Upper lobe of left lung (tissue), 6 donors: ENCODE results near the gene STK39. TPM values are rescaled to one million over a fixed set of nuclear protein-coding genes. Genes with fewer than 3 reads are reported as not detected.

ENCODE experiments used
- ATAC-seq, 2 donors: fragments of 200-7000 bp; cut with Tn5 transposase; one replicate each; pipeline ENCODE4 v1.9.1; 2022; ENCODE audit warnings: mild to moderate bottlenecking in 2 of 2, moderate library complexity in 2 of 2; ENCODE audit not compliant: low FRiP score in 2 of 2
- DNase-seq, 2 donors: peaks; one replicate each; pipeline ENCODE4 v3.0.0-alpha.2; 2019 to 2020
- H3K27ac ChIP-seq, 4 donors: fragments of 200-600 bp; sonication (generic); one replicate each; pipeline ENCODE4 v1.5.1; 2016 to 2019
- H3K27me3 ChIP-seq, 4 donors: fragments of 200-600 bp; sonication (generic); one replicate each; pipeline ENCODE4 v1.5.1; 2017 to 2019
- H3K36me3 ChIP-seq, 4 donors: fragments of 200-600 bp; sonication (generic); one replicate each; pipeline ENCODE4 v1.5.1; 2016 to 2019
- H3K4me1 ChIP-seq, 4 donors: fragments of 200-600 bp; sonication (generic); one replicate each; pipeline ENCODE4 v1.5.1; 2018 to 2019
- H3K4me3 ChIP-seq, 4 donors: fragments of 200-600 bp; sonication (generic); one replicate each; pipeline ENCODE4 v1.5.1; 2017 to 2019; ENCODE audit warnings: mild to moderate bottlenecking in 2 of 4, moderate library complexity in 1 of 4
- H3K9me3 ChIP-seq, 4 donors: fragments of 200-600 bp; sonication (generic); one replicate each; pipeline ENCODE4 v1.5.1; 2018 to 2019
- CTCF ChIP-seq, 6 experiments: fragments of 450-650 bp in 4 of 6; fragments of 200-600 bp in 2 of 6; sonication (generic) in 2 of 6; IDR thresholded peaks; one replicate each; pipeline ENCODE4 v1.5.1; 2016 to 2019; ENCODE audit warnings: antibody characterized with exemption in 6 of 6
- EP300 ChIP-seq, 4 donors: sonication (generic); formaldehyde crosslinking; IDR thresholded peaks; one replicate each; pipeline ENCODE4 v1.5.1; 2017; ENCODE audit warnings: antibody characterized with exemption in 4 of 4, control low read depth in 2 of 4
- POLR2A ChIP-seq, 4 donors: fragments of 450-650 bp; IDR thresholded peaks; one replicate each; pipeline ENCODE4 v1.5.1; 2016 to 2017; ENCODE audit warnings: antibody characterized with exemption in 4 of 4, mild to moderate bottlenecking in 2 of 4
- POLR2AphosphoS5 ChIP-seq, 2 donors: sonication (generic); formaldehyde crosslinking; IDR thresholded peaks; one replicate each; pipeline ENCODE4 v1.5.1; 2017; ENCODE audit warnings: antibody characterized with exemption in 2 of 2
- WGBS, 2 donors: methylation state at CpG; one replicate each; pipeline ENCODE4 v1.1.5; 2017 to 2018; 5-methylcytosine and 5-hydroxymethylcytosine counted together
- total RNA-seq, 6 donors: library from RNA; depleted of rRNA in 4 of 6; stranded (reverse); fragments of >200 nt in 4 of 6; gene quantifications; one replicate each; pipeline versions ENCODE4 v1.1.0 to v1.2.1, GENCODE V29; 2016 to 2021
- donor health status: DM: no; HTN: no; CAD: no; lungs with moderate emphysema.
- donor health status: DM: no; HTN: yes; CAD: no; lungs with severe emphysema.

The STK39 gene
- total RNA-seq, 6 donors from 2014 or later, result 7.9 to 18.8 (median 12.1) TPM

GRCh38 chr2:168189835-168190569 lies 57.4 kb downstream of the STK39 start:
- no peaks in the 10 kb centered on the region for H3K36me3 ChIP-seq
- H3K4me1 ChIP-seq, result peaks cover 3 to 23% (median 14%) of the 10 kb centered on the region in 4 donors
- WGBS, 2 donors, result 86 to 94% methylated on average over 9 of the region's 9 CpGs
- H3K4me3 ChIP-seq, result no peak overlapping the region
- no peaks in the 10 kb centered on the region for H3K9me3 ChIP-seq
- DNase-seq (no peak), ATAC-seq (peak in 1 of 2 donors; percentile 40)
- TF ChIP-seq CTCF (IDR thresholded peaks at IDR 0.05) (no peak), EP300 (IDR thresholded peaks at IDR 0.05) (no peak), POLR2AphosphoS5 (IDR thresholded peaks at IDR 0.05) (no peak), POLR2A (IDR thresholded peaks at IDR 0.05) (no peak)
- no peak overlapping the region for H3K27ac ChIP-seq
- H3K27me3 ChIP-seq, result no peaks in the 10 kb centered on the region

GRCh38 chr2:168188002-168188401 lies 59.4 kb downstream of the STK39 start:
- Histone ChIP-seq H3K27ac (no peak overlapping the region), H3K9me3 (no peaks in the 10 kb centered on the region), H3K4me1 (peaks cover 3 to 15% (median 10%) of the 10 kb centered on the region in 4 donors), H3K36me3 (no peaks in the 10 kb centered on the region), H3K27me3 (no peaks in the 10 kb centered on the region), H3K4me3 (no peak overlapping the region)
- 88% methylated on average over 2 of the region's 2 CpGs for WGBS, 2 donors
- no peak for TF ChIP-seq CTCF (IDR thresholded peaks at IDR 0.05)
- no peak for TF ChIP-seq POLR2A (IDR thresholded peaks at IDR 0.05)
- TF ChIP-seq EP300 (IDR thresholded peaks at IDR 0.05), result no peak
- TF ChIP-seq POLR2AphosphoS5 (IDR thresholded peaks at IDR 0.05), result no peak
- no peak for ATAC-seq
- no peak for DNase-seq

- no peak for ATAC-seq
- no peaks in the 10 kb centered on the region for H3K9me3 ChIP-seq
- peaks cover 0 to under 1% (median 0%) of the 10 kb centered on the region in 4 donors for H3K36me3 ChIP-seq
- WGBS, 2 donors, result 89 to 93% methylated on average over 2 of the region's 2 CpGs
- peaks cover 0 to 7% (median 3%) of the 10 kb centered on the region in 4 donors for H3K4me1 ChIP-seq
- H3K27ac ChIP-seq, result no peak overlapping the region
- TF ChIP-seq CTCF (IDR thresholded peaks at IDR 0.05), result no peak
- TF ChIP-seq POLR2A (IDR thresholded peaks at IDR 0.05), result no peak
- no peak for TF ChIP-seq EP300 (IDR thresholded peaks at IDR 0.05)
- TF ChIP-seq POLR2AphosphoS5 (IDR thresholded peaks at IDR 0.05), result no peak
- H3K27me3 ChIP-seq, result no peaks in the 10 kb centered on the region
- no peak for DNase-seq
- H3K4me3 ChIP-seq, result no peak overlapping the region
Measured at GRCh38 chr2:168186452-168186851, 60.9 kb downstream of the STK39 start.

GRCh38 chr2:168185583-168186274 lies 61.7 kb downstream of the STK39 start:
- no peak for ATAC-seq
- peaks cover 0 to 7% (median 3%) of the 10 kb centered on the region in 4 donors for H3K4me1 ChIP-seq
- H3K27me3 ChIP-seq, result no peaks in the 10 kb centered on the region
- peaks cover 0 to 5% (median 0%) of the 10 kb centered on the region in 4 donors for H3K36me3 ChIP-seq
- no peaks in the 10 kb centered on the region for H3K9me3 ChIP-seq
- no peak for DNase-seq
- TF ChIP-seq POLR2AphosphoS5 (IDR thresholded peaks at IDR 0.05), result no peak
- TF ChIP-seq EP300 (IDR thresholded peaks at IDR 0.05), result no peak
- no peak overlapping the region for H3K27ac ChIP-seq
- H3K4me3 ChIP-seq, result no peak overlapping the region

- H3K27me3 ChIP-seq, result no peaks in the 10 kb centered on the region
- TF ChIP-seq EP300 (IDR thresholded peaks at IDR 0.05) (no peak), POLR2A (IDR thresholded peaks at IDR 0.05) (no peak), POLR2AphosphoS5 (IDR thresholded peaks at IDR 0.05) (no peak), CTCF (IDR thresholded peaks at IDR 0.05) (no peak)
- no peak overlapping the region for H3K27ac ChIP-seq
- ATAC-seq, result peak in 1 of 2 donors; percentile 30
- WGBS, 2 donors, result 67 to 76% methylated on average over 4 of the region's 4 CpGs
- peaks cover 0 to 7% (median 3%) of the 10 kb centered on the region in 4 donors for H3K4me1 ChIP-seq
- no peak for DNase-seq
- H3K9me3 ChIP-seq, result no peaks in the 10 kb centered on the region
- H3K36me3 ChIP-seq, result peaks cover 0 to 5% (median 0%) of the 10 kb centered on the region in 4 donors
- no peak overlapping the region for H3K4me3 ChIP-seq
Measured at GRCh38 chr2:168184681-168185513, 62.5 kb downstream of the STK39 start.
